ENCODE data around the gene CPED1.

Gene CPED1

GRCh38 chr7:121329191-121330052 lies 340.9 kb downstream of the CPED1 start:
- TF ChIP-seq ZNF70 (CRISPR knock-in tag; IDR thresholded peaks at IDR 0.05) (no peak), PPARA (CRISPR knock-in tag; IDR thresholded peaks at IDR 0.05; ENCODE audit: borderline replicate concordance) (no peak), ESRRG (CRISPR knock-in tag; IDR thresholded peaks at IDR 0.05) (no peak), SNAI2 (CRISPR knock-in tag; IDR thresholded peaks at IDR 0.05) (no peak), TCF4 (CRISPR knock-in tag; IDR thresholded peaks at IDR 0.05; ENCODE audit: borderline replicate concordance) (no peak), ZNF565 (CRISPR knock-in tag; conservative IDR thresholded peaks at IDR 0.05; ENCODE audit: low read depth) (no peak), RARB (CRISPR knock-in tag; IDR thresholded peaks at IDR 0.05) (no peak), TOX (CRISPR knock-in tag; IDR thresholded peaks at IDR 0.05; ENCODE audit: borderline replicate concordance) (no peak), GLIS3 (CRISPR knock-in tag; IDR thresholded peaks at IDR 0.05) (no peak), ZC3H10 (CRISPR knock-in tag; IDR thresholded peaks at IDR 0.05) (no peak), ZFP30 (CRISPR knock-in tag; IDR thresholded peaks at IDR 0.05) (no peak), PATZ1 (CRISPR knock-in tag; IDR thresholded peaks at IDR 0.05; ENCODE audit: borderline replicate concordance) (no peak), CSDC2 (CRISPR knock-in tag; IDR thresholded peaks at IDR 0.05) (no peak), ISL1 (CRISPR knock-in tag; IDR thresholded peaks at IDR 0.05) (no peak), CSRNP3 (CRISPR knock-in tag; IDR thresholded peaks at IDR 0.05) (no peak), OSR1 (CRISPR knock-in tag; IDR thresholded peaks at IDR 0.05) (no peak)
- TF ChIP-seq, protein P1, sequence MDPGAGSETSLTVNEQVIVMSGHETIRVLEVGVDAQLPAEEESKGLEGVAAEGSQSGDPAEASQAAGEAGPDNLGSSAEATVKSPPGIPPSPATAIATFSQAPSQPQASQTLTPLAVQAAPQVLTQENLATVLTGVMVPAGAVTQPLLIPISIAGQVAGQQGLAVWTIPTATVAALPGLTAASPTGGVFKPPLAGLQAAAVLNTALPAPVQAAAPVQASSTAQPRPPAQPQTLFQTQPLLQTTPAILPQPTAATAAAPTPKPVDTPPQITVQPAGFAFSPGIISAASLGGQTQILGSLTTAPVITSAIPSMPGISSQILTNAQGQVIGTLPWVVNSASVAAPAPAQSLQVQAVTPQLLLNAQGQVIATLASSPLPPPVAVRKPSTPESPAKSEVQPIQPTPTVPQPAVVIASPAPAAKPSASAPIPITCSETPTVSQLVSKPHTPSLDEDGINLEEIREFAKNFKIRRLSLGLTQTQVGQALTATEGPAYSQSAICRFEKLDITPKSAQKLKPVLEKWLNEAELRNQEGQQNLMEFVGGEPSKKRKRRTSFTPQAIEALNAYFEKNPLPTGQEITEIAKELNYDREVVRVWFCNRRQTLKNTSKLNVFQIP (CRISPR knock-in tag; IDR thresholded peaks at IDR 0.05; ENCODE audit: borderline replicate concordance, low read depth), result no peak
- TF ChIP-seq, protein P2, sequence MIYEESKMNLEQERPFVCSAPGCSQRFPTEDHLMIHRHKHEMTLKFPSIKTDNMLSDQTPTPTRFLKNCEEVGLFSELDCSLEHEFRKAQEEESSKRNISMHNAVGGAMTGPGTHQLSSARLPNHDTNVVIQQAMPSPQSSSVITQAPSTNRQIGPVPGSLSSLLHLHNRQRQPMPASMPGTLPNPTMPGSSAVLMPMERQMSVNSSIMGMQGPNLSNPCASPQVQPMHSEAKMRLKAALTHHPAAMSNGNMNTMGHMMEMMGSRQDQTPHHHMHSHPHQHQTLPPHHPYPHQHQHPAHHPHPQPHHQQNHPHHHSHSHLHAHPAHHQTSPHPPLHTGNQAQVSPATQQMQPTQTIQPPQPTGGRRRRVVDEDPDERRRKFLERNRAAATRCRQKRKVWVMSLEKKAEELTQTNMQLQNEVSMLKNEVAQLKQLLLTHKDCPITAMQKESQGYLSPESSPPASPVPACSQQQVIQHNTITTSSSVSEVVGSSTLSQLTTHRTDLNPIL (CRISPR knock-in tag; IDR thresholded peaks at IDR 0.05; ENCODE audit: low read depth), result no peak
- TF ChIP-seq, protein P3, sequence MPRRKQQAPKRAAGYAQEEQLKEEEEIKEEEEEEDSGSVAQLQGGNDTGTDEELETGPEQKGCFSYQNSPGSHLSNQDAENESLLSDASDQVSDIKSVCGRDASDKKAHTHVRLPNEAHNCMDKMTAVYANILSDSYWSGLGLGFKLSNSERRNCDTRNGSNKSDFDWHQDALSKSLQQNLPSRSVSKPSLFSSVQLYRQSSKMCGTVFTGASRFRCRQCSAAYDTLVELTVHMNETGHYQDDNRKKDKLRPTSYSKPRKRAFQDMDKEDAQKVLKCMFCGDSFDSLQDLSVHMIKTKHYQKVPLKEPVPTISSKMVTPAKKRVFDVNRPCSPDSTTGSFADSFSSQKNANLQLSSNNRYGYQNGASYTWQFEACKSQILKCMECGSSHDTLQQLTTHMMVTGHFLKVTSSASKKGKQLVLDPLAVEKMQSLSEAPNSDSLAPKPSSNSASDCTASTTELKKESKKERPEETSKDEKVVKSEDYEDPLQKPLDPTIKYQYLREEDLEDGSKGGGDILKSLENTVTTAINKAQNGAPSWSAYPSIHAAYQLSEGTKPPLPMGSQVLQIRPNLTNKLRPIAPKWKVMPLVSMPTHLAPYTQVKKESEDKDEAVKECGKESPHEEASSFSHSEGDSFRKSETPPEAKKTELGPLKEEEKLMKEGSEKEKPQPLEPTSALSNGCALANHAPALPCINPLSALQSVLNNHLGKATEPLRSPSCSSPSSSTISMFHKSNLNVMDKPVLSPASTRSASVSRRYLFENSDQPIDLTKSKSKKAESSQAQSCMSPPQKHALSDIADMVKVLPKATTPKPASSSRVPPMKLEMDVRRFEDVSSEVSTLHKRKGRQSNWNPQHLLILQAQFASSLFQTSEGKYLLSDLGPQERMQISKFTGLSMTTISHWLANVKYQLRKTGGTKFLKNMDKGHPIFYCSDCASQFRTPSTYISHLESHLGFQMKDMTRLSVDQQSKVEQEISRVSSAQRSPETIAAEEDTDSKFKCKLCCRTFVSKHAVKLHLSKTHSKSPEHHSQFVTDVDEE (CRISPR knock-in tag; IDR thresholded peaks at IDR 0.05), result no peak
- ATAC-seq, result peak; percentile 85

DNA sequence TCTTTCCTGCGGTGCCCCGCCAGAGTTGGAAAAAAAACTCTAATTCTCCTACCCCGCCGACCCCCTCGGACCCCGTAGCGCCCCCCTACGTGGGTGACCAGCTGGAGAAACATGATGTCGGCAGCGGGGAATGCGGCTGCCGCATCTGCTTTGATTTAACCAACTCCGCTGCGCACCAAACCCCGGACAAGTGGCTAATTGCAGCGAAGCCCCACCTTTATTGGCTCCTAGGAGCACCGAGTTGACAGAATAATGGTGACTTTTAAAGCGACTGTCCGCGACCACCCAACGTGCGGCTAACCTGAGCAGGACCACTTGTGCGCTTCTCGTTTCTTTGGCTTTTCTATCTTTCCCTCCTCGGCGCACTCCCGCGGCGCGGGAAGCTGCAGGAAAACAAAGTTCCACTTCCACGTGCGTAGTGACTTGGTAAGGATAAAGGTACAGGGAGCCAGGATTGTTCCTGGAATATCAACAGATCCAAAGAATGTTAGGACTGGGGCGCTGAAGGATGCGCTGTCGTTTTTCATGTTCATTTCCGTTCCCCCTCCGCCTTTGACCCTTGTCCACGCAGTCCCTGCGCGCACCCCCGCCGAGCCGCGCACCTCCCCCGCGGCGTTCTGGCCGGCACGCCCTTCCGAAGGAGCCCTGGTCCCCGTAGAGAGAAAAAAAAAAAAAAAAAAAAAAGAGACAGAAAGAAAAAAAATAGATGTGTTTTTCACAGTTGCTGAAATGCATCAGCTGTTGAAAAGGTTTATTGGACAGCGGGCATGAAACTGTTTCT lies 341.7 kb downstream of the CPED1 start:
- TF ChIP-seq TCF4 (CRISPR knock-in tag; IDR thresholded peaks at IDR 0.05; ENCODE audit: borderline replicate concordance) (peak; percentile 60; the same call in 1 of the 2 replicates), BACH2 (CRISPR knock-in tag; IDR thresholded peaks at IDR 0.05; ENCODE audit: borderline replicate concordance) (no peak), ZFP3 (CRISPR knock-in tag; IDR thresholded peaks at IDR 0.05) (no peak)
- TF ChIP-seq, protein P2 (CRISPR knock-in tag; IDR thresholded peaks at IDR 0.05; ENCODE audit: low read depth), result no peak
- ATAC-seq, result peak; percentile 53

Measured in SK-N-SH treated with all-trans-retinoic acid at 6 μM for 48 hours (cell line).